GM06990 (cell line): Measurements from ENCODE around the gene NCBP1.

Source experiments
- DNase-seq: peaks from one replicate; pipeline ENCODE4 v3.0.0-alpha.2; 2011; ENCODE audit not compliant: insufficient read length; ENCODE audit errors: extremely low read depth
- H3K27me3 ChIP-seq: replicated peaks from 2 replicates; pipeline ENCODE4 v1.6.0; 2011; ENCODE audit warnings: low read length; ENCODE audit not compliant: control insufficient read depth, insufficient read depth
- H3K36me3 ChIP-seq: 2 replicates; pipeline ENCODE4 v1.5.1; 2011; ENCODE audit warnings: low read length; ENCODE audit not compliant: control insufficient read depth, insufficient read depth
- H3K4me3 ChIP-seq: replicated peaks from 2 replicates; pipeline ENCODE4 v1.5.1; 2011; ENCODE audit warnings: low read depth, mild to moderate bottlenecking, control low read depth, low read length
- CTCF ChIP-seq: IDR thresholded peaks from 2 replicates; pipeline ENCODE4 v1.5.1; 2011; ENCODE audit warnings: low read length, control low read depth, mild to moderate bottlenecking, inconsistent platforms; ENCODE audit not compliant: insufficient read depth, poor library complexity, severe bottlenecking

NCBP1 gene

GRCh38 chr9:97623946-97624345 is 9.7 kb upstream of the NCBP1 start:
- DNase-seq = no peak
- no peak for TF ChIP-seq CTCF
- Histone ChIP-seq H3K4me3 (no peak overlapping the region), H3K27me3 (no peaks in the 10 kb centered on the region), H3K36me3 (peaks cover 4% of the 10 kb centered on the region)

- no peaks in the 10 kb centered on the region for H3K27me3 ChIP-seq
- DNase-seq = no peak
- no peak for TF ChIP-seq CTCF
- H3K36me3 ChIP-seq = peaks cover 4% of the 10 kb centered on the region
- no peak overlapping the region for H3K4me3 ChIP-seq
Observed at GRCh38 chr9:97625620-97626019, 8.0 kb upstream of the NCBP1 start.

GRCh38 chr9:97627624-97628023 is 6.0 kb upstream of the NCBP1 start:
- Histone ChIP-seq H3K36me3 (peaks cover 4% of the 10 kb centered on the region), H3K4me3 (no peak overlapping the region), H3K27me3 (no peaks in the 10 kb centered on the region)
- no peak for TF ChIP-seq CTCF
- no peak for DNase-seq

GRCh38 chr9:97628668-97629067 is 5.0 kb upstream of the NCBP1 start:
- no peak for DNase-seq
- no peak for TF ChIP-seq CTCF
- Histone ChIP-seq H3K36me3 (peaks cover 4% of the 10 kb centered on the region), H3K4me3 (no peak overlapping the region), H3K27me3 (no peaks in the 10 kb centered on the region)

- no peak for DNase-seq
- no peaks in the 10 kb centered on the region for H3K27me3 ChIP-seq
- H3K36me3 ChIP-seq = peaks cover under 1% of the 10 kb centered on the region
- H3K4me3 ChIP-seq = no peak overlapping the region
- TF ChIP-seq CTCF = no peak
Observed at GRCh38 chr9:97629156-97629555, 4.5 kb upstream of the NCBP1 start.

- Histone ChIP-seq H3K4me3 (no peak overlapping the region), H3K36me3 (no peaks in the 10 kb centered on the region), H3K27me3 (no peaks in the 10 kb centered on the region)
- no peak for TF ChIP-seq CTCF
- DNase-seq = no peak
Observed at GRCh38 chr9:97630591-97630990, 3.0 kb upstream of the NCBP1 start.
